ENCODE measurements around the gene ZNF451. TPM values are rescaled to one million over a fixed set of nuclear protein-coding genes. Genes with fewer than 3 reads are reported as not detected.

ZNF451 gene
- total and polyA plus RNA-seq, 2 donors (not counting 3 experiments of a cell fraction or from before 2014, with no cell fraction given) = 9.9 to 64.4 TPM

GRCh38 chr6:57078531-57079207 lies 11.3 kb upstream of the ZNF451 start:
- no peaks in the 10 kb centered on the region for H3K4me1 ChIP-seq (ENCODE audit: control insufficient read depth, extremely low read depth, insufficient read depth, low read length)
- dilution Hi-C loops (cut with MboI; ENCODE audit: extremely low pct_ligation_motif_present, low sequenced_read_pairs) (no loop called here), intact Hi-C loops (cut with micrococcal nuclease) (no loop called here)
- H3K9me1 ChIP-seq (replicated peaks; ENCODE audit: control insufficient read depth, extremely low read depth, insufficient read depth, low read length) = no peaks in the 10 kb centered on the region
- H3K4me2 ChIP-seq (ENCODE audit: insufficient read depth, low read length) = no peak overlapping the region
- H2AFZ ChIP-seq (ENCODE audit: low read depth, low read length) = no peak overlapping the region
- no TSS peak for BruUV-seq (replicated peaks)
- H3K4me3 ChIP-seq (replicated peaks in 1 of 3; ENCODE audit: insufficient read depth in 1 of 3, low read depth in 1 of 3, low read length in 3 of 3) = no peak overlapping the region
- H3K27me3 ChIP-seq (ENCODE audit: control insufficient read depth in 2 of 2, insufficient read depth in 2 of 2, low read length in 2 of 2) = no peaks in the 10 kb centered on the region
- H3K9ac ChIP-seq (replicated peaks; ENCODE audit: extremely low read depth, insufficient read depth, low read length) = no peak overlapping the region
- H4K20me1 ChIP-seq (replicated peaks; ENCODE audit: control insufficient read depth, extremely low read depth, insufficient read depth, low read length) = no peaks in the 10 kb centered on the region
- H3K9me3 ChIP-seq (replicated peaks; ENCODE audit: control insufficient read depth, insufficient read depth, low read length) = no peaks in the 10 kb centered on the region
- POLR2A ChIA-PET = no interaction called here
- H3K27ac ChIP-seq (ENCODE audit: insufficient read depth, low read depth, low read length) = no peak overlapping the region
- H3K36me3 ChIP-seq (ENCODE audit: control insufficient read depth in 2 of 2, extremely low read depth in 1 of 2, insufficient read depth in 2 of 2, low read length in 2 of 2) = no peaks in the 10 kb centered on the region
- H3K79me2 ChIP-seq (ENCODE audit: control insufficient read depth, insufficient read depth, low read length) = no peaks in the 10 kb centered on the region
- TF ChIP-seq GATA2 (IDR thresholded peaks at IDR 0.05; ENCODE audit: insufficient read depth, insufficient read length, low read depth, low read length) (no peak), FOS (IDR thresholded peaks at IDR 0.05; ENCODE audit: borderline replicate concordance, insufficient read depth, low read length) (no peak), POLR2A (IDR thresholded peaks at IDR 0.05; ENCODE audit: low read depth, low read length) (no peak), JUN (IDR thresholded peaks at IDR 0.05; ENCODE audit: borderline replicate concordance, insufficient read depth, insufficient read length, low read depth) (no peak), MYC (IDR thresholded peaks at IDR 0.05; ENCODE audit: low read depth, low read length) (no peak), MAX (IDR thresholded peaks at IDR 0.05; ENCODE audit: insufficient read depth, insufficient read length) (no peak), CTCF (IDR thresholded peaks at IDR 0.05; ENCODE audit: extremely low read depth in 1 of 2, insufficient read depth in 1 of 2, low read depth in 1 of 2, low read length in 2 of 2) (no peak), POLR2AphosphoS5 (IDR thresholded peaks at IDR 0.05; ENCODE audit: insufficient read depth, low read depth, low read length) (no peak), EZH2 (IDR thresholded peaks at IDR 0.05; ENCODE audit: borderline replicate concordance, low read depth, low read length, severe bottlenecking) (no peak)
- CTCF ChIA-PET = interaction anchor here (1.1 to 1.8 kb wide), 3 partner anchors 10 to 22 kb away, joined by 3 to 4 read pairs (median 4); no protein-coding TSS in a partner anchor
- no peak for DNase-seq (ENCODE audit: low read depth, low spot score)
- FAIRE-seq = no peak
